ENCODE results near the gene PCSK4.
A peak's percentile ranks its signal among the peaks of the same experiment; 100 is the strongest.
"Not testable (repeated sequence)": the region's sequence is repeated elsewhere in the genome, so short reads cannot be mapped to it uniquely, and the experiment has no call there.

Gene PCSK4

GRCh38 chr19:1522061-1522460, 31.9 kb upstream of the PCSK4 start:
- no peak for DNase-seq (ENCODE audit: low spot score)

- DNase-seq (ENCODE audit: low spot score): no peak
Measured at GRCh38 chr19:1521636-1522035, 31.5 kb upstream of the PCSK4 start.

GRCh38 chr19:1520203-1520780, 30.1 kb upstream of the PCSK4 start:
- no peak for DNase-seq (ENCODE audit: low spot score)

- not testable (repeated sequence) for DNase-seq (ENCODE audit: low spot score)
Measured at GRCh38 chr19:1519802-1520201, 29.7 kb upstream of the PCSK4 start.

- no peak for DNase-seq (ENCODE audit: low spot score)
Measured at GRCh38 chr19:1518471-1518870, 28.3 kb upstream of the PCSK4 start.

- no peak for DNase-seq (ENCODE audit: low spot score)
Measured at GRCh38 chr19:1516395-1516753, 26.2 kb upstream of the PCSK4 start.

- DNase-seq (ENCODE audit: low spot score): no peak
Measured at GRCh38 chr19:1514986-1515721, 25.0 kb upstream of the PCSK4 start.

- no peak for DNase-seq (ENCODE audit: low spot score)
Measured at GRCh38 chr19:1514295-1514661, 24.1 kb upstream of the PCSK4 start.

GRCh38 chr19:1513499-1514294, 23.5 kb upstream of the PCSK4 start:
- DNase-seq (ENCODE audit: low spot score): peak; percentile 63

- DNase-seq (ENCODE audit: low spot score): peak; percentile 50
Measured at GRCh38 chr19:1512671-1513498, 22.7 kb upstream of the PCSK4 start, which contains the start of gene ADAMTSL5. TSS of gene ADAMTSL5 (minus strand) at chr19:1513019. CDS start at chr19:1510943, 2,076 bp downstream.

GRCh38 chr19:1511318-1512317, 21.5 kb upstream of the PCSK4 start:
- DNase-seq (ENCODE audit: low spot score): no peak

GRCh38 chr19:1510807-1511206, 20.7 kb upstream of the PCSK4 start:
- DNase-seq (ENCODE audit: low spot score): no peak

- DNase-seq (ENCODE audit: low spot score): no peak
Measured at GRCh38 chr19:1510442-1510806, 20.3 kb upstream of the PCSK4 start.

- no peak for DNase-seq (ENCODE audit: low spot score)
Measured at GRCh38 chr19:1509602-1510441, 19.7 kb upstream of the PCSK4 start.

- no peak for DNase-seq (ENCODE audit: low spot score)
Measured at GRCh38 chr19:1508507-1508856, 18.3 kb upstream of the PCSK4 start.

GRCh38 chr19:1507763-1508506, 17.8 kb upstream of the PCSK4 start:
- peak; percentile 95 for DNase-seq (ENCODE audit: low spot score)

- no peak for DNase-seq (ENCODE audit: low spot score)
Measured at GRCh38 chr19:1507192-1507660, 17.1 kb upstream of the PCSK4 start.

- no peak for DNase-seq (ENCODE audit: low spot score)
Measured at GRCh38 chr19:1505991-1506881, 16.1 kb upstream of the PCSK4 start.

Data from CD4-positive, alpha-beta T cell treated with Interleukin-2 at 100 ng/mL for 4 hours (primary cell).